DMS153 treated with DMSO at 0.1 percent for 48 hours (cell line): ENCODE results near the gene PRMT9.

ENCODE experiments used
- DNase-seq: peaks from one replicate; lab custom pipeline; 2025; ENCODE audit not compliant: unreplicated experiment; lab: John Stamatoyannopoulos, UW

Gene PRMT9

GRCh38 chr4:147682755-147683154 is 1.2 kb downstream of the PRMT9 start:
- no peak for DNase-seq

GRCh38 chr4:147678796-147679549 is 5.0 kb downstream of the PRMT9 start:
- no peak for DNase-seq

- DNase-seq, result no peak
These were observed 5.9 kb downstream of the PRMT9 start for GRCh38 chr4:147678106-147678505.

GRCh38 chr4:147674496-147674895 is 9.5 kb downstream of the PRMT9 start:
- no peak for DNase-seq

GRCh38 chr4:147674073-147674472 is 9.9 kb downstream of the PRMT9 start:
- DNase-seq, result no peak

- DNase-seq, result no peak
These were observed 25.5 kb downstream of the PRMT9 start for GRCh38 chr4:147658501-147658900.

GRCh38 chr4:147655639-147656038 is 28.3 kb downstream of the PRMT9 start:
- DNase-seq, result no peak

GRCh38 chr4:147651563-147651962 is 32.4 kb downstream of the PRMT9 start:
- DNase-seq, result no peak

- no peak for DNase-seq
These were observed 35.3 kb downstream of the PRMT9 start for GRCh38 chr4:147648656-147649055.

GRCh38 chr4:147645099-147645498 is 38.9 kb downstream of the PRMT9 start:
- DNase-seq, result no peak

- no peak for DNase-seq
These were observed 39.5 kb downstream of the PRMT9 start for GRCh38 chr4:147644471-147644870.

- no peak for DNase-seq
These were observed 40.3 kb downstream of the PRMT9 start for GRCh38 chr4:147643616-147644015.

GRCh38 chr4:147640331-147640730 is 43.6 kb downstream of the PRMT9 start:
- no peak for DNase-seq

- DNase-seq, result no peak
These were observed 44.6 kb downstream of the PRMT9 start for GRCh38 chr4:147639388-147639787.

- DNase-seq, result no peak
These were observed 45.0 kb downstream of the PRMT9 start for GRCh38 chr4:147638942-147639341.

- DNase-seq, result no peak
These were observed 45.6 kb downstream of the PRMT9 start for GRCh38 chr4:147638365-147638764.

- no peak for DNase-seq
These were observed 48.6 kb downstream of the PRMT9 start for GRCh38 chr4:147635348-147635747.

- no peak for DNase-seq
These were observed 50.3 kb downstream of the PRMT9 start for GRCh38 chr4:147633643-147634042.

- DNase-seq, result no peak
These were observed 50.9 kb downstream of the PRMT9 start for GRCh38 chr4:147633113-147633512.

GRCh38 chr4:147629783-147630730 is 53.9 kb downstream of the PRMT9 start:
- no peak for DNase-seq

GRCh38 chr4:147628415-147628814 is 55.5 kb downstream of the PRMT9 start:
- DNase-seq, result no peak

- no peak for DNase-seq
These were observed 57.1 kb downstream of the PRMT9 start for GRCh38 chr4:147626903-147627302.
